Activated CD4-positive, alpha-beta T cell treated with anti-CD3 and anti-CD28 coated beads, Interleukin-2, amount 50 U/mL, for 16 hours (primary cell): ENCODE measurements around the gene LDHAL6B.

Experiments used
- DNase-seq: peaks from one replicate; pipeline ENCODE4 v3.0.0-alpha.2; 2020

LDHAL6B gene

DNA sequence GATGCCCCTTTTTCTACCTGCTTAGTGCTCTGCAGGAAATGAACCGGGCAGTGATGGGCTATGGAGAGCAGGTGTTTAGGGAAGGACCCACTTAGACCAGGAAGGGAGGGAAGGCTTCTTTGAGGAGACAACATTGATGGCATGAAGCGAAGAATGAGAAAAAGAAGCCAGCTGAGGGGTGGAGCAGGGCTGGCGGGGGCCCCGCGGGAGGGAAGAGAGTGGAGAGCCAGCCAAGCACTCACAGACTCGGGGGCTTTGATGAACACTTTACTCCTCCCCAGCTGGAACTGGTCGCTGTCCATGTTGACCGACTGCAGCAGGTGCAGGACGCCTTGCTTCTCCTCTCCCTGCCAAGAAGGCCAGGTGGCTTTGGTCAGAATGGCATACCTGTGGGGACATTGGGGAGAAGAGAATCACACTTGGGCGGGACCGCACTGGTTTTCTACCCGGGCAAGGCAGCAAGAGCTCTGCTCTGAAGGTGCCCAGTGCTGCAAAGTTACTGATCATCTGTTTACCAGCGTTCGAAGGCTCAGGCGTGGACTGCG lies 28.4 kb upstream of the LDHAL6B start:
- no peak for DNase-seq

DNA sequence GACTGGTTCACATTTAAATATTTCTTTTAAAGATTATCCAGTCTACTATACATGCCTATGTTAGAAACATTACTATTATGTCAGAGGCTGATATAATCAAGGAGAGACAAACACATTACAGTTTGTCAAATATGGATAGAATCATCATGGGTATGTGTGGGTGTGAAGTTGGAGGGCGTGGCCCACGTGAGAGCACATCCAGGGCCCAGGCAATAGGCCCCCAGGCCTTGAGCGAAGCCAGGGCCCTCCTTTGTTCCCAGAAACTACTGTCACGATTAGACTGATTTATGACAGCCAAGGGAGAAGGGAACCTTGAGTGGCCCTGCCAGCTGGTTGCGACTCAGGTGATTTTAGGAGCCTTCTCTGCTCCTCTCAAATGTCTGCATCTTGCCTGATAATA lies 26.9 kb upstream of the LDHAL6B start:
- no peak for DNase-seq

DNA sequence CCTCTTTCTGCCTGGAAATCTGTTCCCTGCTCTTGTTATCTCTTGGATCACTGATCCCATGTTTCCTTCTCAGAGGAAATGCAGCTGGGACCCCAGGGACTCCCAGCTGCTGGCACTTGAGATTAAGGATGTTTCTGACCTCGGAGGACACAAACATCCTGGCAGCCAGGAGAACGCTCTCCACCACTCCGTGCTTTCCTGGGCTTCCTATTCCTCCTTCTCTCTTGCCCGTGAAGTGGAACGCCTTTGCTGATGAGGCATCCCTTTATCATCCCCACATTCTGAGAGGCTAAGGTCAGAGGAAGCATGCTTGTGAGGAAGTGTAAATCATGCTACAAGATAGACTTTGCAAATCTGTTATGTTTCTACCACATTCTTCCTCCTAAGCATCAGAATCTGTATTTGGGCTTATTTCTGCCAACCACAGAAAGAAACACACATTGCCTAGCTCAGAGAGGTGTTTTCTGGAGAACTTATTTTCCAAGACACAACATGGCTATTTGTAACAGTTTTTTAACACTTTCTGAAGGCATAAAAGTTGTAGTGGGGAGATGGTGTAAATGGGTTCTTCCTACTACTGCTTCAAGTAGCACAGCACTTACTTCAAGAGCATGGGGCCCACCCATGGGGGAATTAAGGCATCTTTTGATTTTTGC lies 25.6 kb upstream of the LDHAL6B start:
- no peak for DNase-seq

DNA sequence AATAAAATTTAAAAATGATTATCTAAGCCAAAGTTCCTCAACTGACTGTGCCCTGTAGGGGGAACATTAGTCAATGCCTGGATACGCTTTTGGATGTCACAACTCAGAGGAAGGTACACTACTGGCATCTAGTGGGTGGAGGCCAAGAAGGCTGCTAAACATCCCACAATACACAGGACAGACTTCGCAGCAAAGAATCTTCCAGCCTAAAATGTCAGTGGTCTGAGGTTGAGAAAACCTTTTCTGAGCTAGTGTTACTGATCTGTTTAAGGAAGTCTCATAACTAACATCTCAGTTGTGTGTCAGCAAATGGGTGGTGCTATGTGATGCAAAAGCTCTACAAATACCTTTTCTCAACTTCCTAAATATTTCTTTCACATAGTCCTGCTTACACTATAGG lies 20.9 kb upstream of the LDHAL6B start:
- DNase-seq: no peak

DNA sequence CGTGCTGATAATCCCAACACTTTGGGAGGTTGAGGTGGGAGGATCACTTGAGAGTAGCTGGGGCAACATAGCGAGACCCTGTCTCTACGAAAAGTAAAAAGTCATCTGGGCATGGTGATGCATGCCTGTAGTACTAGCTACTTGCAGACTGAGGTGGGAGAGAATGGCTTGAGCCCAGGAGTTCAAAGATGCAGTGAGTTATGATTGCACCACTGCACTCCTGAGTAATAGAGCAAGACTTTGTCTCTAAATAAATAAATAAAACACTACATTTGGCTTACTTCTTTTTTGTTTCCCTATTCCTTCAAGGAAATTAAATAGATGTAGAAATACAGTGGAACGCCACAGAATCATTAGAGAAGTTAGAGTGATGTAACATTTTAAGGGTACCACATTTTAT lies 20.1 kb upstream of the LDHAL6B start:
- DNase-seq: no peak

DNA sequence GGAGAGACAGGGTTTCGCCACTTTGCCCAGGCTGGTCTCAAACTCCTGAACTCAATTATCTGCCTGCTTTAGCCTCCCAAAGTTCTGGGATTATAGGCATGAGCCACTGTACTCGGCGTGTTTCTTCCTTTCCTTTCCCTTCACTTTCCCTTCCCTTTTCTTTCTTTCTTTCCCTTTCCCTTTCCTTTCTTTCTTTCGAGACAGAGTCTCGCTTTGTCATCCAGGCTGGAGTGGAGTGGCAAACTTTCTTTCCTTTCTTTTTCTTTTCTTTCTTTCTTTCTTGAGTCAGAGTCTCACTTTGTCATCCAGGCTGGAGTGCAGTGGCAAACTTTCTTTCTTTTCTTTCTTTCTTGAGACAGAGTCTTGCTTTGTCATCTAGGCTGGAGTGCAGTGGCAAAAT lies 17.4 kb upstream of the LDHAL6B start:
- DNase-seq: no peak

DNA sequence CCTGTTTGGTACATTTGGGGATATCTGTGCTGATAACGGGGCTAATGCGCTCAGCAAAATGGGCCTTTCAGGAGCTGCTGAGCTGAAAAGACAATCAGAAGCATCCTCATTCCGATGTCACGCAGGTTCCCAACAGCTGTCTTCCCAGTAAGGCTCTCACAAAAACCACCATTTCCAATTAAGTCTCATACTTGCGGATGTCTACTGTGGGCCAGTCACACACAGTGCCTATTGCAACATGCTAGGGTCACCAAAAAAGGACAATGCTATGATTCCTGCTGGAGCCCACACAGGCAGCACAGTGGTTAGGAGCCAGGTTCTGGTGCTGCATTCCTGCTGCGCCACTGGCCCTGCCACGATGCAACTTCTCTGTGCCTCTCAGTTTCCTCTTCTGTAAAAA lies 16.4 kb upstream of the LDHAL6B start:
- DNase-seq: no peak

DNA sequence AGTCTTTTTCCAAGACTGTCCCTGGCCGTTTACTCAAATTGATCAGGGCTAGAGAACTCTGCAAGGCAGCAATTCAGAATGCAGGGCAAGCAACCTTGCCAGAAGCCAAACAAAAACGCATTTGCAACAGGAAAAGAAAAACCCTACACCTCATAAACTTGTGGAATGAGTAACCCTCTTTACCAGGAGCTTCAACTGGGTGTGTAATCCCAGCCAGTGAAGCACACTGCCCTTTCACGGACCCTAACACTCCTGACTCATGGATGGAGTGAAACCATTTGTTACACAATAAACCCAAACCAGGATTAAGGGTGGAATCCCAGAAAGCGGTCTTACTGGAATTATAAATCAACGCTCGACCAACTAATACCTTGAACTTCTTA lies 14.8 kb upstream of the LDHAL6B start:
- no peak for DNase-seq

DNA sequence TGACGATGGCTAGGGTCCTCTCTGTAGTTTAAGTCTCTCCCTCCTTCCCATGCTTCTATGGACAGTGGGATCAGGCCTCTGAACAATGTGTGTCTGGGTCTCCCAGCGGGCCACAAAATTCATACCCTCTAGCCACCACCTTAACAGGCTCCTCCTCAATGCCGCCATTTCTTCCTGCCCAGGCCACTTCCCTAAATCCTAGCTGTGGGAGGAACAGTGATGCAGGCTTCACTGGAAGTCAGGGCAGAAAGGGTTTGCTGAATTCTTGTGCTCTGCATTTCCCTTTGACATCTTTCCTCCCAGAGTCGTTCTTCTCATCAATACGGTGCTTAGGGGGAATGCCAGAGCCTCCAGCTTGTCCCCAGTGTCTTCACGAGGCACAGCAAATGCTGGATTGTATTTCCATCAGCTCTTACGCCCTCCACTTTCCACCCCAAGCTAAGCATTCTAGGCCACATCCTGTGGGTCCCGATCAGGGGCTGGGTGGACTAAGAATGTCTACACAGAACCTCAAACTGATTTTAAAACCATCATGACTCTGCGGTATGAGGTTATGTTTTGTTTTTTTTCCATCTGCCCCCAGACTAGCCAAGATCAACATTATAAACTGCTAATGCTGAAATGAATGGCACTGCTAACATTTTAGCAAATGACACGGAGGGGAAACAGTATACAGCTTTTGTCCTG lies 11.9 kb upstream of the LDHAL6B start:
- no peak for DNase-seq

DNA sequence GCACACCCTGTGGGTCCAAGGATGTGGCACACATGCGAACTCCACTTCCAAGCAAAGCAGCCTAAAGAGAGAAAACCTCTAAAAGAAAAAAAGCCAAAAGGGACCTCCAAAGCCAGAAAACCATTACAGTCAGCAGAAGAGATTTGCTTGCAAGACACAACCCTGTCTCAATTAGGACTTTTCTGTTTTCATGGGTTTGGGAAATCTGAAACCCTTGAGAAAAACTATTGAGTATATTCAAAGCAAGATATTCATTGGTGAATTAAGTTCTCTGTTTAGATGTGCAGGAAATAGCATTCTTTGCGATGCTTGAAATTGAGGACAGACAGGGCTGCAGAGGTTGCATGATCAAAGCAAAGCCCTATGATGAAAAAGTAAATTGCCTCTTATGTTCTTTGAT lies 10.2 kb upstream of the LDHAL6B start:
- no peak for DNase-seq

DNA sequence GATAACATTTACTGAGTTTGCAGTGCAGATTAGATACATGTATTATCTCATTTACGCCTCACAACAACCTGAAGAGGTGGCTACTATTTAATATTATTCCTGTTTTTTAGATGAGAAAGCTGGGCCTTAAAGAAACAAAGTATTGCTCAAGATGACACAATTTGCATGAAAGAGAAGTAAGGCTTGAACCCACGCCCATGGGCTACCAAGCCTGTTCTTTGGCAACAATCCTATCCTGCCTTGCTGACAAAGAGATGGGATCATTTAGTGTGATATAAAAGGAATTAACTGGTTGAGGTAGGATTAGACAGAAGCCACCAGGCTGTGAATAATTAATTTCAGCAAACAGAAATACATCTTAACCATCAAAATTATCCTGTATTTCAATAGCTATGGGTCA lies 9.2 kb upstream of the LDHAL6B start:
- no peak for DNase-seq

DNA sequence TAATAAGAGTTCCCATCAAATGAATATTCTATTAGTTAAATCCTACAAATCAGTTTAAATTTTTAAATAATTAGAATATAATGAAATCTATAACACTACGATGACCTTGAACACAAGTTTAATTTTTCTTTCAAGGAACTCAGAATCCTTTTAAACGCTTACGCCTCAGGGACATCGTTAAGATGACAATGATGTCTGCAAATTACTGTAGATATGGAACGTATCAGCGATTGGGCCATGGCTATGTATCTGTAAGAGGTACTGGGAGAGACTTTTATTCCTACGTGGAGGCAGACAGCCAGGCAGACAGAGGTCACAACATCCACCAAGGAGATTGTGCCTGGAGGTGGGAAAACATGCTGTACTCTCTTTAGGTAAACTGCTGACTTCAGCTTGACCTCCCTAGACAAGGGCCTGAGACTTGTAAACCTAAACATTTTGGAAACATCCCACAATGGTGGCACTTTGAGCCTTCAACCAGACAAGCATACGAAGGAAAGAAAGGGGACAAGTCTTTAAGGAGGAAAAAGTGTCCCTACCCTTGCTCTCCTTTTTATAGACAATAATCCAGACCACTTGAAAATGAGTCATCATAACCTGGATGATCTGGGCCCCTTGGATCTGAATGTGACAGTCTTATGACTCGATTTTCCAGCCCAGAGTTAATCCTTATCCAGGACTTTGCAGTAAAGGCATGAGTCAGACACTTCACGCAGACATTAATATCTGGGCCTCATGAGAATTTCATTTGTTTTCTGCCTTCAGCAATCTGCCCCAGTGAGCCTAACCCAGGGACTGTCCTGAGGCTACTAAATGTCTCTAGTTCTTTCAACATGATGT lies 6.8 kb upstream of the LDHAL6B start:
- no peak for DNase-seq

DNA sequence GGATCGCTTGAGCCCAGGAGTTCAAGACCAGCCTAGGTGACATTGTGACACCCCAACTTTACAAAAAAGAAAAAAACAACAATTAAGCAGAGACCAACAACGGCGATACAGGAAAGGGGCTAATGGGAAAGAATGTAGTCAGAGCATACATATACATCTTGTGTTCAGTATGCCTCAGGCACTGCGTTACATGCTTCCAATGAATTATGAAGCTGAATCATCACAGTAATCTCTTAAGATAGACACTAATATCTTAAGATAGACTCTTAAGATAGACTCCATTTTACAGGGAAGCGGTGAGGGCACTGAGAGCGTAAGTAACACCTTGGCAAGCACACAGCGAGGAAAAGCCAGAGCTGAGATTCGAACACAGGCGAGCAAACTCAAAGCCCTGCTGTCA lies 6.1 kb upstream of the LDHAL6B start:
- DNase-seq: no peak

DNA sequence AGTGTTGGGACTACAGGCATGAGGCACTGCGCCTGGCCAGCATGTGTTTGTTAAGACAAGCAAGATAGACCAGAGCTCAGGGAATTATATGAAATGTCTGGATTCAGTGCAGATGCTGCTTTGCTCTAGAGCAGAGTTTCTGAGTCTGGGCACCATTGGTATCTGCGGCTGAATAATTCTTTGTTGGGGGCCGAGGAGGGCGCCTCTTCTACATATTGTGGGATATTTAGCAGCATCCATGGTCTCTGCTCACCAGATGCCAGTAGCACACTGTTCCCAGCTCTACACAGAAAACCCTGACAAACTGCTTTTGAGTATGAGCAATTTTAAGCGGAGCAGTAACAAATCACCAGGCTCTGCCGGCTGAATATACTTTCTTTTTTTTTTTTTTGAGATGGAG lies 3.6 kb upstream of the LDHAL6B start:
- DNase-seq: no peak

DNA sequence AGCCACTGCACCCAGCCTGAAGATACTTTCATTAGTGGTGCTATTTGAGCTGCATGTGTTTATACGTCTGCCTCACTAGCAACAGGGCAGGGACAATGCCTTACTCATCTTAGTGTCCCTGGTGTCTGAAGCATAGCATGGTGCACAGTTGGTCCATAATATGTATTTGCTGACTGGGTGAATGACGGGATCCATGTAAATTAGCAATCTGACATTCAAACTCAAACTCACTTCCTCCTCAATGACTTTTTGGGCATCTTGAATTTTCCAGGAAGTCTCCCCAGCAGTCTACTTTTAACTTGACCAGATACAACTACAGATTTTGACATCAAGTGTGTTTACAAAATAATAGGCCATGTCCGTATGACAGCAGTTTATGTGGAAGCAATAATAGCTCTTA lies 3.0 kb upstream of the LDHAL6B start:
- DNase-seq: no peak

DNA sequence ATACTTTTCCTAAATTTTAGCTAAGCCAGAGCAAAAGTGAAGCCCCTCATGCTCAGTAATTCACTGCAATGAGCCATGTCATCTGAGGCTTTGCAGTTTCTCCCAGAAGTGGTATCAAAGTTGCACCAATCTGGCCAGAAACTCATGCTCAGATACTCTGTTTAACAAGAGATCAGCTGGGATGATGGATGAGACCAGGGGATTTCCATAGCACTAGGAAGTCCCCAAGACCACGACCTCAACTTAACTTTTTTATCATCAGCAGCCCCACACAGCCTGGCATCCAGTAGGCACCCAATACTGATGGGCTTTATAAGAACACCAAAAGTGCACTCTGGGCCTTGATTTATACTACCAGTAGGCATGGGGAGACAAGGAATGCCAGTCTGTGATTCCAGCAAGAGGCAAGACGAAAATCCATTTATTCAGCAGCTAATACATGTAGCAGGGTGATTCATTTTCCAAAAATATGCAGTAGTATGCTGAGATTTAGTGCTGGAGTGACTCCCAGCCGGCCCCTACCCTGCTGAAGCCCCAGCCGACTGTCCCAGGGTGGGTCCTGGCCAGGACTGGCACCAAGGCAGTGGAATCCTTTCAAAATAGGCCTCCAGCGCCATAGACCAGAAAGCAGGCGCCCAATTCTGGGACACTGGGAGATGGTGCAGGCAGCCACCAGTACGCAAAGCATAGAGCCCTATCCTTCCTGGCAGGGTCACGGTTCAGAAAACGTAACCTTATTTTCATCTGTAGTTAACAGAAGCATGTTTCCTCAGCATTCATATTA lies 612 bp upstream of the LDHAL6B start:
- no peak for DNase-seq

DNA sequence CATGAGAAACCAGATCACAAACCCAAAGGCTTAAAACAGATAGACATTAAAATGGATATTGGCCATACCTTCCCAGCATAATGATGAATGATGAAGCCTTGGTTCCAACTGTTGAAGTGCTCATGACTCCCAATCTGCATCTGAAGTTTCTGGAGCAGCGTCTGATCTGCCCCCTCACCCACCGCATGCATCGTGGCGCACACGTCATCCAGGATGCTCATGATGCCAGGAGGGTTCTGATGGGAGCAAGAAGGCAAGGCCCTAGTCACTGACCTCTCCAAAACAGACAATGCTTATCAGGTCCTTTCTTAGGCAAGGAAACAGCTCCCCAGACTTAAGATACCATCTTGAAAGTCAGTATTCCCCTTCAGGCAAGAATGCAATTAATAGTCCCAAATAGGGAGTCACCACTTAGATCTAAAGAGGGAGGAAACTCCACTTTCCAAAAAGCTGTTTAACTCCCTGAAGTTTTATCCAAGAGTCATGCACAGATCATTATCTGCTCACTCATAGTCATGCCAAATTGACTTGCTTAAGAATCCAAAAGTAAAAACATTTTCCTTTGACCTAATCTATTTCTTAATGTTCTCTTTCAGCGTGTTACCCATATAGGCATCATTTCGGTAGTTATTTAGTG lies 2.1 kb downstream of the LDHAL6B start:
- DNase-seq: no peak

DNA sequence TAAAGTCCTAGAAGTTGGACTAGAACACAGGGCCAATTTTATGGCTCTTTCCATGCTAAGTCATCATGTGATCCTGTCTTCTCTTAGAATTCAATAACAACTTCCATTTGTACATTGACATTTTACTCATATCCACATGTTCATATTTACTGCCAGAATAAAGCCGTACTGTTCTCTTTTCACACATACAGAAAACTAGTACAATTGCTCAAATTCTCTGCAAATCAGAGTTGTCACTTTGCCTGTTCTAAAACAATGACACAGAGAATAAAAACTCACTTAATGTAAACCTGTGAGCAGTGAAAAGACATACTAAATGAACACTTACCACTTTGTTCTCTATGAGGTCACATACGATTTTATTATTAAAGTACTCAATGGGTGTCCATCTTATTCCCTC lies 3.5 kb downstream of the LDHAL6B start:
- no peak for DNase-seq

DNA sequence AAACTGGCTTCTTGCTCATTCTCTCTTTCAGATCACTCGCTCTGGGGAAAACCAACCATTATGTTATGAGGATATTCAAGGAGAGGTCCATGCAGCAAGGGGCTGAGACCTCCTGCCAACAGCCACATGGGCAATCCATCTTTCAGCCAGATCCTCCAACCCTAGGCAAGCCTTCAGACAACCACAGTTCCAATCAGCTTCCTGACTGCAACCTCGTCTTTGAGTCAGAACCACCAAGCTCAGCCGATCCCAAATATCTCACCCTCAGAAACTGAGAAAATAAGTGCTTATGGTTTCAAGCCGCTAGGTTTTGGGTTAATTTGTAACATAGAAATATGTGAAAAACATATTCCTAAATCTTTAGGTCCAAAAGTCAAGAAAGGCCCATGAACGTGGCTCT lies 10.3 kb downstream of the LDHAL6B start:
- no peak for DNase-seq

DNA sequence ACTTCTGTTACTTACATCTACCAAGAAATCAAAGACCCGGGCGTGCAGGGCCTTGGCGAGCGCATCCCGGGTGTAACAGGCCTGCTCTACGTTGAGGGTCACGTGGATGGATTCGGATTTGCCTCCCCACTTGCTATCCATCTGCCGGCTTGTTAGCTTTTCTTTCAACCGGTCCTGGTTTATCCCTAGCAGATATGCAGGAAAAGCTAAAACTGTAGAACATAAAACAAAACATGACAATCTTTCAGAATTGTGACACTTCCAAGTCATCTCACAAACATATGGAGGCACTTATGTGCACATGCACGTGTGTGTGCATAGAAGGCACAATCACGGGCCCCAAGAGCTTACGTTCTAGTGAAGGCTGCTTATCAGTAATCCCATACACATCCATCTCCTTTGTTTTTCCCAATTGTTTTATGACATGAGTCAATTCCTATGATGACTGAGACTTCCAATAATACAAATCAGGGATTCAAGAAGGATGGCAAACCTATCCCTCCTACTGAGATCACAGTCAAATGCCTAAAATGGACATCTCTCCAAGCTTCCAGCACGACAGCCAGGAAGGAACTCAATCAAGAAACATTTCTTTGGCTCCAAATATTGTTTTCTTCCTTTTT lies 11.3 kb downstream of the LDHAL6B start:
- no peak for DNase-seq

DNA sequence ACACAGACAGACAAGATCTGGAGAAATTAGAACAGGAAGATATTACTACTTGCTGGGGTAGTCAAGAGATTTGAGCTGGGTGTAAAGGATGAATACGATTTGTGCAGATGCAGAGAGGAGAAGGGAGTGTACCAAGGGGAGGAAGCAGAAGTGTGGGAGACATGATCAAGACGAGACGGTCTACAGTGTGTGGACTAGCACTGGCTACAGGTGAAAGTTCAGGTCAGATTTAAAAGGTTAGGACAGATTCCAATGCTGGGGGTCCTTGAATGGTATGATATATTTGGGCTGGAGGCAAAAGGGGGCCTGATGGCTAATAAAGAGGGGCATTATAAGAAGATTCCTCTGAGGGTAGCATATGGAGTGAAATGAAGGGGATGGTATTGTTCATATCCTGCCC lies 12.1 kb downstream of the LDHAL6B start:
- DNase-seq: no peak
